ENCODE results near the gene TREX2. TPM values are rescaled to one million over a fixed set of nuclear protein-coding genes. Genes with fewer than 3 reads are reported as not detected.

TREX2 gene
- total RNA-seq, 1 donor from 2014 or later, result 1.9 TPM

DNA sequence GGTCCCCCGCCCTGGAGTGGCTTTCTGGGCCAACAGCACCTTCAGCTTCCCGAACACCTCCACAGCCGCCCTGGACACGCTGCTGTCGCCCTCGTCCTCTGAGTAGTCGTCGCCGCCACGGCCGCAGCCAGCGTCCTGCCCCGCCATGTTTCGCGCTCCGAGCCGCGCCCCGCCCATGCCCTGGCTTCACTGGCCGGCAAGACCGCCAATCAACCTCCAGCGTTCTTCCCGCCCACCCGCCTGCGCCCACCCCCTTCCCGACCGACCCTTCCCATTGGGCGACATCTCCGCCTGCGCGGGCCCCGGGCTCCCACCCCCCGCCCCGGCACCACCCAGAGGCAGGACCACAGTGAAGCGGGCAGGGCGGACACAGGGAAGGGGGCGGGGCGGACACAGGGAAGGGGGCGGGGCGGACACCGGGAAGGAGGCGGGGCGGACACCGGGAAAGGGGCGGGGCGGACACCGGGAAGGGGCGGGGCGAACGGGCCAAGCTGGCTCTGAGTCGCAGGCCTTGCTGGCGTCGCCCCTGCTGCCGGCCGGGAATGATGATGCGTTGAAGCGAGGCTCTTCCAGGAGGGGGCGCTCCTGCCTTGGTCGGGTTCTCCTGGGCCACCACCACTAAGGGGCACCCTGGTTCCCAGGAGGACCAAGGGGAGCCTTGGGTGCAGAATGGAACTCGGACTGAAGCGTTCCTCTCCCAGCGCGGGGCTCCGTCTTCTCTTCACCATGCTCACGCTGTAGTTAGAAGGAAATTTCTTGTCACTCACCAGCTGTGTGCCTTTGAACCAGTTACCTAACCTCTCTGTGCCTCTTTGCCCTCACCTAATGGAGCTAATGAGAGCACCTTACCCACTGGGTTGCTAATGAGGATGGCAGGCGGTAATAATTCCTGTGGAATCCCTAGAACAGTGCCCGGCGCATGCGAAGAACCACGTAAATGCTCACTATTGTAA is 24.8 kb upstream of the TREX2 start, which contains the start of gene HAUS7:
Gene HAUS7 (minus strand): TSS at position 166 of the 953 bp plus-strand sequence. CDS start 19 bp downstream, at position 147.
- Mint-ChIP-seq H3K4me3 (peak within 1 kb of the TSS; percentile 86), H3K9me3 (no peaks in the 10 kb centered on the region), H3K27ac (peak within 1 kb of the TSS; percentile 84), H3K4me1 (peaks cover 4% of the 10 kb centered on the region), H3K36me3 (ENCODE audit: low read depth) (peaks cover 4% of the 10 kb centered on the region), H3K27me3 (peaks cover 2% of the 10 kb centered on the region)
- intact Hi-C loops (cut with micrococcal nuclease), result loop anchor here (1.0 to 10.0 kb wide), 6 partner anchors 37 to 638 kb away; partner anchors contain the start of genes ABCD1, BCAP31, CCNQ and CETN2
- peak; percentile 95 for DNase-seq

DNA sequence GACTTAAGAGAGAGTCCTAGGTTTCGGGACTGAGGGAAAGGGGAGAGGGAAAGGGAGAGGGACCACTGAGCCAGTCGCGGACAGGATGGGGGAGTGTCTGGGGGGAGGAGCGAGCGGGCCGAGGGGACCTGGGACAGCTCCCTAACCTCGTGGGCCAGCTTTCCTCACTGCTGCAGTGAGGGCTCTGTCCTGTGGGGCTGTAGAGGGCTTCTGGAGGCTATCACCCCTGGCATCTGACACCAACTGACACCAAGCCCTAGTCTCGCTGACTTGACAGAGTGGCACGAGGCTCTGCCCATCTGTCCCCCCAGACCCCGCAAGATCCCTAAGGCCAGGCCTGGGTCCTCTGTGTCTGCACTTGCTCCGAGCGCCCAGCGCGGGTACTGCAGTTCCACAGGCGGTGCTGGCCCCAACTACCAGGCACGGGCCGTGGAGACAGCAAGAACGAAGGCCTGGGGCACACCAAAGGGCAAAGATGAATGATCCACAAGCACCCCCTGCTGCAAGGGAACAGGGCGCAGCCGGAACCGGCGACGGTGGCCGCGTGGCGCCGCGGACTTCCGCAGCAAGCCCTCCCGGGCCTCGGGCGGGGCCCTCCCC is 24.1 kb upstream of the TREX2 start:
- DNase-seq, result peak; percentile 77
- H3K9me3 Mint-ChIP-seq, result no peaks in the 10 kb centered on the region
- H3K36me3 Mint-ChIP-seq (ENCODE audit: low read depth), result peaks cover 4% of the 10 kb centered on the region
- H3K4me1 Mint-ChIP-seq, result peaks cover 4% of the 10 kb centered on the region
- no peaks in the 10 kb centered on the region for H3K27me3 Mint-ChIP-seq
- peak overlapping the region; percentile 86 for H3K4me3 Mint-ChIP-seq
- H3K27ac Mint-ChIP-seq, result peak overlapping the region; percentile 84
- intact Hi-C loops (cut with micrococcal nuclease), result loop anchor here (1.0 to 10.0 kb wide), 5 partner anchors 129 to 638 kb away; partner anchors contain the start of genes ABCD1, BCAP31, CCNQ and CETN2

DNA sequence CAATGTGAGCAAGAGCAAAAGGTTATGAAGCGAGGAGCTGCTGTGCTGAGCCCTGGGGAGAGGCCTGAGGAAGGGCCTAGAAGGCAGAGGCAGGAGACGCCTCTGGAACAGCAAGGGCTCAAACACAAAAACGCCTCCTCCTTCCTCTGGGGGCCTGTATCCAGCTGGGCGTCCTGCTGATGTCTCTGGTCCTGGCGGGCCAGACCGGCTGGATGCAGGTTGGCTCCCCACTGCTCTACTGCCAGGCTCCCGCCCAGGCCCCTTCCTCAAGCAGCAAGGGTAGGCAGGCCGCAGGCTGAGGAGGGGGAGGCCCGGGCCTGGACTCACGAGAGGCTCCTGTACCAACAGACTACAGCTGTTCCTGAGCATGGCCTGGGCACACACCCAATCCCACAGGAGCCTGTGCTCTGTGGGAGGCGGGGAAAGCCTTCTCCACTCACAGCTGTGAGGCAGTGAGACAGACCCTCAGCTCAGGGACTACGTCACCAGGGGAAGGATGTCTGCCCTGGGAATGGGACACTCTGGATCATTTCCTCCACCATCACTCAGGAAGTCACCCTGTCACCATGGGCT is 22.2 kb upstream of the TREX2 start:
- peaks cover 9% of the 10 kb centered on the region for H3K36me3 Mint-ChIP-seq (ENCODE audit: low read depth)
- intact Hi-C loops (cut with micrococcal nuclease), result no loop called here

DNA sequence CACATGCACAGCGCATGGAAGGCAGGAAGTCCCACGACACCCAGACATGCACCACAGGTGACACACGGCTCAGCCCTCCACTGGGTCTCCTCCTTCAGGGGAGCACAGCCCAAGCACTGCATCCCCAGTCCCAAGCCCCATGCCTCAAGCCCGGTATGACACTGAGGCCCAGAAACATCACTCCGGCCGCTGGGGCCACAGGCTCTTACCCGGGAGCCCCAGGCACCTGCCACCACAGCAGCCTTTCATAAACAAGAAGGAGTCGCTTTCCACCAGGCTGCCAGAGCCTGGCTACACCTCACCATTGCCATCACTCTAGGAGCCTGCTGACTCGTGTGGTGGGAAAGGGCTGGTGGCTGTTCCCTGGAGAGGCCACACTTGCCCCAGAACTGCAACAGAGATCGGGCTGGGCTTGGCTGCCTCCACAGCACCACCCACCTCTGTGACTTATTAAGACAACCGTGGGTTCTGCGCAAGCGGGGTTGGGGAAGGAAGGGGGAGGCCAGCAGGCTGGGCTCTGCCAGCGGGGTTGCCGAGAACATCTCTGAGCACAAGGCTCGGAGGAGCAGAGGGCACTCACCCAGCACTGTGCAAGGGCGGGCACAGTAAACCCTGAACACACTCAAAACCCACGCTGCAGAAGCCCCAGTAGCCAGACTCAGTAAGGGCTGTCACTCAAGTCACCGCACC is 20.0 kb upstream of the TREX2 start:
- H3K4me3 Mint-ChIP-seq, result no peak overlapping the region
- no peak for DNase-seq
- H3K4me1 Mint-ChIP-seq, result peaks cover 4% of the 10 kb centered on the region
- intact Hi-C loops (cut with micrococcal nuclease), result no loop called here
- no peaks in the 10 kb centered on the region for H3K27me3 Mint-ChIP-seq
- H3K9me3 Mint-ChIP-seq, result no peaks in the 10 kb centered on the region
- H3K36me3 Mint-ChIP-seq (ENCODE audit: low read depth), result peaks cover 13% of the 10 kb centered on the region
- no peak overlapping the region for H3K27ac Mint-ChIP-seq

More for the DNA sequence above, 22.2 kb upstream of the TREX2 start:
- Mint-ChIP-seq H3K27me3 (no peaks in the 10 kb centered on the region), H3K4me1 (peaks cover 4% of the 10 kb centered on the region), H3K4me3 (no peak overlapping the region), H3K9me3 (no peaks in the 10 kb centered on the region), H3K27ac (no peak overlapping the region)
- no peak for DNase-seq

DNA sequence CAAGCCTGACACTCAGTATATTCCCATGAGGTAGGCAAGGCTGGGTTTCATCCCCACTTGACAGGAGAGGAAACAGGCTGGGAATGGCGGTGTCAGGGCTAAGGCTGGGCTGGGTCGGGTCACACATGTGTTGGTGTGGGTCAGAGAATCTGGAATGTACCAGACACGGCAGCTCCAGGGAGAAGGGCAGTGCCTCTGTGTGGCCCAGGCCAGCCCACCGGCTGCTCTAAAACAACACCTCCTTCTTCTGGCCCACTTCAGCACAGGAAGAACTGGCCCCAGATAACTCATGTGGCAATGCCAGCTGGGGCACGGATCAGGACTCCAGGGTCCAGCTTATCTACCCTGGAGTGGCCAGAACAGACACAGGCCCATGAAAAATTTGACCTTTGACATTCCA is 18.3 kb upstream of the TREX2 start:
- H3K4me1 Mint-ChIP-seq, result peaks cover 4% of the 10 kb centered on the region
- H3K27ac Mint-ChIP-seq, result no peak overlapping the region
- no peaks in the 10 kb centered on the region for H3K9me3 Mint-ChIP-seq
- no peaks in the 10 kb centered on the region for H3K27me3 Mint-ChIP-seq
- no peak overlapping the region for H3K4me3 Mint-ChIP-seq
- peaks cover 20% of the 10 kb centered on the region for H3K36me3 Mint-ChIP-seq (ENCODE audit: low read depth)
- DNase-seq, result no peak
- intact Hi-C loops (cut with micrococcal nuclease), result no loop called here

DNA sequence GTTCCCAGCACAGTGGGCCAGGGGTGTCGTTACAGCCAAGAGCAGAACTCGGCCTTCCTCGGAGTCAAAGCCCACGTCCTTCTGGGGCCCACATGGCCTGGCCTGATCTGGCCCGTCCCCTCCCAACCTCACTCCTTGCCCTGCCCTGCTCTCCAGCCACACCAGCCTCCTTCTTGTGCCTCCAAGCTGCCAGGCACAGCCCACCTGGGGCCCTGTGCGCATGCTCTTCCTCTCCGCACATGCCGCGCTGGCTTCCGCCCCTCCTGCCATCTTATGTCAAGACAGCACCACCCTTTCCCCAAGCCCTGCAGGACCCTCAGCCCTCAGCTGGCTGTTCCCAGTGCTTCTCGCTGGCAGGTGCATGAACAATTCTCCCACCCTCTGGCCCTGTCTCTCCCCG is 17.7 kb upstream of the TREX2 start:
- DNase-seq, result no peak
- Mint-ChIP-seq H3K36me3 (ENCODE audit: low read depth) (peaks cover 22% of the 10 kb centered on the region), H3K9me3 (no peaks in the 10 kb centered on the region), H3K4me1 (peaks cover 3% of the 10 kb centered on the region), H3K27me3 (no peaks in the 10 kb centered on the region), H3K4me3 (no peak overlapping the region), H3K27ac (no peak overlapping the region)
- intact Hi-C loops (cut with micrococcal nuclease), result no loop called here

DNA sequence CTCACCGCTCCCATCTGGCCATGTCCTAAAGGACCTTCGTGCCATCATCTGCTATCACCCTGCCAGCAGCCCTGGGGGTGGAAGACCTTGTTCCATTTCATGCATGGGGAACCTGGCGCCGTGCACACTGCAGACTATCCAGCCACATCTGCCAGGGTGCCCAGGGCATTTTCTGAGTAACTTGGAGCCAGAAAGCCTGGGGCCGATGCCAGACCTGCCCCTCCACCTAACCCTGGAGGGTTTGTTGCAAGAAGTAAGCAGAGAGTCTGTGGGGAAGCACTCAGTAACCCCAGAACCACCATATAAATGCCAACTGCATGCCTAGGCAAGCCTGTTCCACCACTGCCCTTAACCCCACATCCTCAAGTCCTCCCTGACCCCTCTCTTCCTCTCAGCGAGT is 17.2 kb upstream of the TREX2 start:
- Mint-ChIP-seq H3K4me3 (no peak overlapping the region), H3K4me1 (peaks cover 3% of the 10 kb centered on the region), H3K36me3 (ENCODE audit: low read depth) (peaks cover 22% of the 10 kb centered on the region), H3K27ac (no peak overlapping the region), H3K9me3 (no peaks in the 10 kb centered on the region), H3K27me3 (no peaks in the 10 kb centered on the region)
- intact Hi-C loops (cut with micrococcal nuclease), result no loop called here
- no peak for DNase-seq

DNA sequence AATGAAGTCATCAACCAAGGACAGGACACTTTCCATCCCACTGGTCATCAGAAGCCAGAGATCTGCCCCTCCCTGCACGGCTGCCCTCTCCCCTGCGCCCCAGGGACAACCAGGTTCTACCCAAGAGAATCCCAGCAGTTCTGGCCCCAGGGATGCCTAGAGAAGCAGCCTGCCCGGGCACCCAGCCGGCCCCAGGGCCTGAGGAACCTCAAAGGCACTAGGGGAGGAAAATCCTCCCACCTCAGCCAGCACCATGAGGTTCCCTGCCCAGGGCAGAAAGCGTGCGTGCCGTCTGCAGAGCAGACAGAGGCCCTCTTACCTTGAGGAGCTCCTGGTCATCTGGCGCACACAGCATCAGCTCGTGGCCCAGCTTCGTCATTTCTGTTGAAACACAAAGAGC is 16.4 kb upstream of the TREX2 start:
- Mint-ChIP-seq H3K27ac (no peak overlapping the region), H3K4me1 (peaks cover 1% of the 10 kb centered on the region), H3K36me3 (ENCODE audit: low read depth) (peaks cover 20% of the 10 kb centered on the region), H3K4me3 (no peak overlapping the region), H3K27me3 (no peaks in the 10 kb centered on the region), H3K9me3 (no peaks in the 10 kb centered on the region)
- no peak for DNase-seq
- intact Hi-C loops (cut with micrococcal nuclease), result no loop called here

DNA sequence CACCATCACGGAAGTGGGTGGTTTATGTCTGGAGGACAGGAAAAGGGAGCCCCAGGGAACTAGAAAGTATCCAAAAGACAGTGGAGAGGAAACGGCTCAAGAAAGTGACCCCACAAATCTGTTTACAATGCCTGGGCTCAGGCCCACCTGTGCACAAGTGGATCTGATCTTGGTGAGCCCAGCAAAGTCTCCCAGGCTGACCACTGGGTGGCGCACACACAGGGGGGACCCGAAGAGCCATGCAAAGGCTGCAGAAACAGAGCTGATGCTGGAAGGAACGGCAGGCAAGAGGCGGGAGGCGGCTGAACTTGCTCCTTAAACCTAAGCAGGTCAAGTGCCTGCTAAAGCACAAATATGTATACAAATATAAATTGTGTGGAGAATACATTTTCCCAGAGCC is 15.0 kb upstream of the TREX2 start:
- peak; percentile 79 for DNase-seq
- Mint-ChIP-seq H3K27ac (no peak overlapping the region), H3K36me3 (ENCODE audit: low read depth) (peaks cover 18% of the 10 kb centered on the region), H3K4me1 (no peaks in the 10 kb centered on the region), H3K27me3 (no peaks in the 10 kb centered on the region), H3K4me3 (no peak overlapping the region), H3K9me3 (no peaks in the 10 kb centered on the region)
- intact Hi-C loops (cut with micrococcal nuclease), result no loop called here

DNA sequence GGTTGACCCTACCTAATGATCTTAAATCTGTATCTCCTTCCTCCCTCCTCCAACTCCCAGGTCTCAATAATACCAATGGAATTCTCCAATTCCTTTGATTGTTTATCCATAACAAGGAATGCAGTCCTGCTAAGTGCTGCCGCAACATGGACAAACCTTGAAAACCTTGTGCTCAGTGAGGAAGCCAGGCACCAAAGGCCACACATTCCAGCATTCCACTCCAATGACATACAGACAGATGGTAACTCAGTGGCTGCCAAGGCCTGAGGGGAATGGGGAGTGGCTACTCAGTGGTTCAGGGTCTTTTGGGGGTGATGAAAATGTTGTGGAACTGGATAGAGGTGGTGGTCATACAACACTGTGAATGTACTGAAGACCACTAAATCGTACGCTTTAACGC is 14.1 kb upstream of the TREX2 start:
- Mint-ChIP-seq H3K4me1 (no peaks in the 10 kb centered on the region), H3K27ac (no peak overlapping the region), H3K27me3 (no peaks in the 10 kb centered on the region), H3K4me3 (no peak overlapping the region), H3K9me3 (no peaks in the 10 kb centered on the region), H3K36me3 (ENCODE audit: low read depth) (peaks cover 20% of the 10 kb centered on the region)
- DNase-seq, result no peak
- intact Hi-C loops (cut with micrococcal nuclease), result no loop called here

DNA sequence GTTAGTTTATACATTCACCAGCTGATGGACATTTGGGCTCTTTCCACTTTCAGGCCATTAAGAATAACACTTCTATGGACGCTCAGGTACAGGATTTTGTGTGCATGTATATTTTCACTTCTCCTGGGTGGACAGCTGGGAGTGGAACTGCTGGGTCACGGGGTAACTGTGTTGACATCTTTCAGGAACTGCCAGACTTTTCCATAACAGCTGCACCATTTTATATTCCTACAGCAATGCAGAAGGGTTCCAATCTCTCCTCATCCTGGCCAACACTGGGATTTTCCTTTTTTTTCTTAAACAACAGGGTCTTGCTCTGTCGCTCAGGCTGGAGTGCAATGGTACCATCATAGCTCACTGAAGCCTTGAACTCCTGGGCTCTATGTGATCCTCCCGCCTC is 12.6 kb upstream of the TREX2 start:
- Mint-ChIP-seq H3K9me3 (no peaks in the 10 kb centered on the region), H3K4me3 (no peak overlapping the region), H3K27ac (no peak overlapping the region), H3K4me1 (no peaks in the 10 kb centered on the region), H3K36me3 (ENCODE audit: low read depth) (peaks cover 15% of the 10 kb centered on the region), H3K27me3 (no peaks in the 10 kb centered on the region)
- intact Hi-C loops (cut with micrococcal nuclease), result no loop called here
- DNase-seq, result no peak

DNA sequence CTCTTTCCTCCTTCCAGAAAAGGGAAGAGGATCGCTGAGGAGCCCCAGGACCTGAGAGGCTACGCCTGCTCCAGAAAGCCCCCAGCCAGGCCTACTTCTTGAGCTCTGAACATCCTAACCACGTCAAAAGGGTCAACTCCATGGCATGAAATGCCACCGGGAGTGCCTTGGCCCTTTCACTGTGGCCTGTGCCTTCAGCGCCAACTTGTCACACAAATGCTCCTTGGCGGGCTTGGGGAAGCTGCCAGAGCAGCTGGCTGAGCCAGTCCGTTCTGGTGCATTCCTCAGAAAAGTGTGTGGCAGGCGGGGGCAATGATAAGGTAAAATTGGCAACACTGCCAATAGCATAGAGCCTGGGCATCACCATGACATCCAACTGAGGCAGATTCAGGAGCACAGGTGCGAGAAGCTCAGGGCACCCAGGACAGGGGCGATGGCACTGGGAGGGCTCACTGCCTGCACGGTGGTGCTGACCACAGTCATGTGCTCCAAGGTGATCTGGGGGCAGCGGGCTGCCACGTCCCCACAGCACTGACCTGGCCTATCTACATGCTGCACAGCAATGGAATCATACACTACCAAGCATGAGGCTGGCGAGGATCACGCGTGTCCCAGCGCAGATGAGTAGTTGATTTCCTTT is 12.1 kb upstream of the TREX2 start:
- intact Hi-C loops (cut with micrococcal nuclease), result no loop called here
- no peak overlapping the region for H3K4me3 Mint-ChIP-seq
- H3K36me3 Mint-ChIP-seq (ENCODE audit: low read depth), result peaks cover 16% of the 10 kb centered on the region
- no peaks in the 10 kb centered on the region for H3K27me3 Mint-ChIP-seq
- H3K27ac Mint-ChIP-seq, result no peak overlapping the region
- H3K9me3 Mint-ChIP-seq, result no peaks in the 10 kb centered on the region
- no peak for DNase-seq
- no peaks in the 10 kb centered on the region for H3K4me1 Mint-ChIP-seq

DNA sequence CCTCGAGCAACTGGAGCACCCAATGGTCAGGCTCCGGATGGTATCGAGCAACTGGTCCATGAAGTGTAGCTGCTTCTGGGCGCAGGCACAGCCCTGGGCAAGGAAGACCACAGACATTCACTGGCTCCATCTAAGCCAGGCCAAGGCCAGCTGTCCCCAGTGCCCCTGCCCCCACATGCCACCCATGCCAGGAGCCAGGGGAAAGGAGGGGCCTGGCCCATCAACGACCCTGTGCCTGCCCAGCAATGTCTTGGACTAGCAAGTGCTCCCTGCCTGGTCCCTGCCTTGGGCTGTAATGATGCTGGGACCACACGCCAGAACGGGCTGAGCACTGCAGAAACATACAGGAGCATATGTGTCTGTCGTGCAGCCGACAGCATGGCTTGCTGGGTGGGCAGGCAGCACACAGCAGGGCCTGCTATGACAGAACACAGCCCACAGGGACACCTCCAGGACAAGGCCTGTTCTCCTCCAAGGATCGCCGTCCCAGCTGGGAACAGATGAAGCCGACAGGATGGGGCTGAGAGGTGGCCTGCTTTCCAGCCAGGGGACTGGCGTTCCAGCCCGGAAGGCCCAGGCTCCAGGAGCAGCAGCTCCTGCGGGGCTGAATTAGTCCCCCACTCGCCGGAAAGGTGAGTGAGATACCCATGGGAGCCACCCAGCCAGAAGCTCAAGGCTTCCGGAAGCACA is 11.4 kb upstream of the TREX2 start:
- Mint-ChIP-seq H3K4me3 (no peak overlapping the region), H3K9me3 (no peaks in the 10 kb centered on the region), H3K36me3 (ENCODE audit: low read depth) (peaks cover 16% of the 10 kb centered on the region), H3K27ac (no peak overlapping the region), H3K27me3 (no peaks in the 10 kb centered on the region), H3K4me1 (no peaks in the 10 kb centered on the region)
- intact Hi-C loops (cut with micrococcal nuclease), result no loop called here
- DNase-seq, result no peak

Data from activated CD4-positive, alpha-beta T cell treated with anti-CD3 and anti-CD28 coated beads, Interleukin-2, amount 10 ng/mL, durations not matched to agents 24 days and 14 days (primary cell).